K562 (cell line): Measurements from ENCODE around the gene LASP1. TPM values are rescaled to one million over a fixed set of nuclear protein-coding genes. Genes with fewer than 3 reads are reported as not detected.

Source experiments
- CHD2 ChIP-seq: IDR thresholded peaks from 2 replicates; pipeline ENCODE4 v1.6.1; 2011; ENCODE audit warnings: low read depth, low read length
- KLF10 ChIP-seq: fragments of 250-450 bp; sonication (Bioruptor Pico); IDR thresholded peaks from 2 replicates; pipeline ENCODE4 v1.6.1; 2021; ENCODE audit warnings: matching md5 sums
- SMARCC2 ChIP-seq: fragments of 450-650 bp; IDR thresholded peaks from 2 replicates; pipeline ENCODE4 v1.6.1; 2017; ENCODE audit warnings: antibody characterized with exemption, moderate library complexity, mild to moderate bottlenecking, low read depth
- WHSC1 ChIP-seq: IDR thresholded peaks from one replicate; pipeline ENCODE4 v1.6.1; 2012; ENCODE audit warnings: low read length, control low read depth, inconsistent platforms
- ZNF431 ChIP-seq: sonication (generic); formaldehyde crosslinking; IDR thresholded peaks from 2 replicates; pipeline ENCODE4 v1.8.0; 2022; ENCODE audit warnings: mild to moderate bottlenecking, missing genetic modification reagents
- polyA plus RNA-seq, 8 experiments: library from polyadenylated mRNA; depleted of rRNA in 4 of 8; stranded (reverse) in 5 of 8; unstranded in 3 of 8; fragments of >200 nt; fragmentation: Nextera tagmentation in 2 of 8; fragmentation: Illumina TruSeq in 1 of 8; extraction: Ambion mirVana in 2 of 8; extraction: Trizol in 1 of 8; gene quantifications; 2 replicates each; pipeline versions ENCODE4 v1.2.1 to v1.2.3, GENCODE V29; 2011 to 2014; ENCODE audit warnings: inconsistent platforms in 1 of 8, missing spikeins in 1 of 8
- total RNA-seq, 7 experiments: library from RNA; depleted of rRNA in 6 of 7; stranded (reverse); fragments of >200 nt in 6 of 7; fragmentation: Illumina TruSeq in 2 of 7; extraction: Trizol in 2 of 7; gene quantifications; 2 replicates each; pipeline versions ENCODE4 v1.2.1 to v1.2.3, GENCODE V29; 2011 to 2021; ENCODE audit warnings: low replicate concordance in 1 of 7
- TF ChIP-seq, protein P1 (sequence below): fragments of 450-650 bp; IDR thresholded peaks from 2 replicates; pipeline ENCODE4 v1.6.1; 2016; ENCODE audit warnings: mild to moderate bottlenecking, moderate library complexity
- TF ChIP-seq, protein P2 (sequence below): sonication (generic); IDR thresholded peaks from 2 replicates; pipeline ENCODE4 v1.6.1; 2016
- TF ChIP-seq, protein P3 (sequence below), 2 experiments: IDR thresholded peaks in 1 of 2; conservative IDR thresholded peaks in 1 of 2; 2 replicates each; pipeline ENCODE4 v1.6.1; 2016; ENCODE audit warnings: low read depth in 2 of 2, mild to moderate bottlenecking in 1 of 2, missing compliant biosample characterization in 1 of 2, missing genetic modification characterization in 1 of 2, moderate library complexity in 1 of 2
- TF ChIP-seq, protein P4 (sequence below): sonication (generic); formaldehyde crosslinking; IDR thresholded peaks from 2 replicates; pipeline ENCODE4 v1.8.1; 2023; ENCODE audit warnings: mild to moderate bottlenecking, missing genetic modification reagents

Gene LASP1
- total and polyA plus RNA-seq, 9 of the 15 experiments (the other 6 are each of a cell fraction or from before 2014, with no cell fraction given): 23.0 to 125 (median 55.3) TPM

GRCh38 chr17:38871247-38872015 lies 1.6 kb downstream of the LASP1 start (continued):
- TF ChIP-seq, protein P1, sequence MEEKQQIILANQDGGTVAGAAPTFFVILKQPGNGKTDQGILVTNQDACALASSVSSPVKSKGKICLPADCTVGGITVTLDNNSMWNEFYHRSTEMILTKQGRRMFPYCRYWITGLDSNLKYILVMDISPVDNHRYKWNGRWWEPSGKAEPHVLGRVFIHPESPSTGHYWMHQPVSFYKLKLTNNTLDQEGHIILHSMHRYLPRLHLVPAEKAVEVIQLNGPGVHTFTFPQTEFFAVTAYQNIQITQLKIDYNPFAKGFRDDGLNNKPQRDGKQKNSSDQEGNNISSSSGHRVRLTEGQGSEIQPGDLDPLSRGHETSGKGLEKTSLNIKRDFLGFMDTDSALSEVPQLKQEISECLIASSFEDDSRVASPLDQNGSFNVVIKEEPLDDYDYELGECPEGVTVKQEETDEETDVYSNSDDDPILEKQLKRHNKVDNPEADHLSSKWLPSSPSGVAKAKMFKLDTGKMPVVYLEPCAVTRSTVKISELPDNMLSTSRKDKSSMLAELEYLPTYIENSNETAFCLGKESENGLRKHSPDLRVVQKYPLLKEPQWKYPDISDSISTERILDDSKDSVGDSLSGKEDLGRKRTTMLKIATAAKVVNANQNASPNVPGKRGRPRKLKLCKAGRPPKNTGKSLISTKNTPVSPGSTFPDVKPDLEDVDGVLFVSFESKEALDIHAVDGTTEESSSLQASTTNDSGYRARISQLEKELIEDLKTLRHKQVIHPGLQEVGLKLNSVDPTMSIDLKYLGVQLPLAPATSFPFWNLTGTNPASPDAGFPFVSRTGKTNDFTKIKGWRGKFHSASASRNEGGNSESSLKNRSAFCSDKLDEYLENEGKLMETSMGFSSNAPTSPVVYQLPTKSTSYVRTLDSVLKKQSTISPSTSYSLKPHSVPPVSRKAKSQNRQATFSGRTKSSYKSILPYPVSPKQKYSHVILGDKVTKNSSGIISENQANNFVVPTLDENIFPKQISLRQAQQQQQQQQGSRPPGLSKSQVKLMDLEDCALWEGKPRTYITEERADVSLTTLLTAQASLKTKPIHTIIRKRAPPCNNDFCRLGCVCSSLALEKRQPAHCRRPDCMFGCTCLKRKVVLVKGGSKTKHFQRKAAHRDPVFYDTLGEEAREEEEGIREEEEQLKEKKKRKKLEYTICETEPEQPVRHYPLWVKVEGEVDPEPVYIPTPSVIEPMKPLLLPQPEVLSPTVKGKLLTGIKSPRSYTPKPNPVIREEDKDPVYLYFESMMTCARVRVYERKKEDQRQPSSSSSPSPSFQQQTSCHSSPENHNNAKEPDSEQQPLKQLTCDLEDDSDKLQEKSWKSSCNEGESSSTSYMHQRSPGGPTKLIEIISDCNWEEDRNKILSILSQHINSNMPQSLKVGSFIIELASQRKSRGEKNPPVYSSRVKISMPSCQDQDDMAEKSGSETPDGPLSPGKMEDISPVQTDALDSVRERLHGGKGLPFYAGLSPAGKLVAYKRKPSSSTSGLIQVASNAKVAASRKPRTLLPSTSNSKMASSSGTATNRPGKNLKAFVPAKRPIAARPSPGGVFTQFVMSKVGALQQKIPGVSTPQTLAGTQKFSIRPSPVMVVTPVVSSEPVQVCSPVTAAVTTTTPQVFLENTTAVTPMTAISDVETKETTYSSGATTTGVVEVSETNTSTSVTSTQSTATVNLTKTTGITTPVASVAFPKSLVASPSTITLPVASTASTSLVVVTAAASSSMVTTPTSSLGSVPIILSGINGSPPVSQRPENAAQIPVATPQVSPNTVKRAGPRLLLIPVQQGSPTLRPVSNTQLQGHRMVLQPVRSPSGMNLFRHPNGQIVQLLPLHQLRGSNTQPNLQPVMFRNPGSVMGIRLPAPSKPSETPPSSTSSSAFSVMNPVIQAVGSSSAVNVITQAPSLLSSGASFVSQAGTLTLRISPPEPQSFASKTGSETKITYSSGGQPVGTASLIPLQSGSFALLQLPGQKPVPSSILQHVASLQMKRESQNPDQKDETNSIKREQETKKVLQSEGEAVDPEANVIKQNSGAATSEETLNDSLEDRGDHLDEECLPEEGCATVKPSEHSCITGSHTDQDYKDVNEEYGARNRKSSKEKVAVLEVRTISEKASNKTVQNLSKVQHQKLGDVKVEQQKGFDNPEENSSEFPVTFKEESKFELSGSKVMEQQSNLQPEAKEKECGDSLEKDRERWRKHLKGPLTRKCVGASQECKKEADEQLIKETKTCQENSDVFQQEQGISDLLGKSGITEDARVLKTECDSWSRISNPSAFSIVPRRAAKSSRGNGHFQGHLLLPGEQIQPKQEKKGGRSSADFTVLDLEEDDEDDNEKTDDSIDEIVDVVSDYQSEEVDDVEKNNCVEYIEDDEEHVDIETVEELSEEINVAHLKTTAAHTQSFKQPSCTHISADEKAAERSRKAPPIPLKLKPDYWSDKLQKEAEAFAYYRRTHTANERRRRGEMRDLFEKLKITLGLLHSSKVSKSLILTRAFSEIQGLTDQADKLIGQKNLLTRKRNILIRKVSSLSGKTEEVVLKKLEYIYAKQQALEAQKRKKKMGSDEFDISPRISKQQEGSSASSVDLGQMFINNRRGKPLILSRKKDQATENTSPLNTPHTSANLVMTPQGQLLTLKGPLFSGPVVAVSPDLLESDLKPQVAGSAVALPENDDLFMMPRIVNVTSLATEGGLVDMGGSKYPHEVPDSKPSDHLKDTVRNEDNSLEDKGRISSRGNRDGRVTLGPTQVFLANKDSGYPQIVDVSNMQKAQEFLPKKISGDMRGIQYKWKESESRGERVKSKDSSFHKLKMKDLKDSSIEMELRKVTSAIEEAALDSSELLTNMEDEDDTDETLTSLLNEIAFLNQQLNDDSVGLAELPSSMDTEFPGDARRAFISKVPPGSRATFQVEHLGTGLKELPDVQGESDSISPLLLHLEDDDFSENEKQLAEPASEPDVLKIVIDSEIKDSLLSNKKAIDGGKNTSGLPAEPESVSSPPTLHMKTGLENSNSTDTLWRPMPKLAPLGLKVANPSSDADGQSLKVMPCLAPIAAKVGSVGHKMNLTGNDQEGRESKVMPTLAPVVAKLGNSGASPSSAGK: no peak
- no peak for TF ChIP-seq KLF10 (CRISPR knock-in tag)
- TF ChIP-seq ZNF431: no peak
- TF ChIP-seq, protein P2, sequence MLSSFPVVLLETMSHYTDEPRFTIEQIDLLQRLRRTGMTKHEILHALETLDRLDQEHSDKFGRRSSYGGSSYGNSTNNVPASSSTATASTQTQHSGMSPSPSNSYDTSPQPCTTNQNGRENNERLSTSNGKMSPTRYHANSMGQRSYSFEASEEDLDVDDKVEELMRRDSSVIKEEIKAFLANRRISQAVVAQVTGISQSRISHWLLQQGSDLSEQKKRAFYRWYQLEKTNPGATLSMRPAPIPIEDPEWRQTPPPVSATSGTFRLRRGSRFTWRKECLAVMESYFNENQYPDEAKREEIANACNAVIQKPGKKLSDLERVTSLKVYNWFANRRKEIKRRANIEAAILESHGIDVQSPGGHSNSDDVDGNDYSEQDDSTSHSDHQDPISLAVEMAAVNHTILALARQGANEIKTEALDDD: peak; percentile 28; the same call in 1 of the 2 replicates
- 0 out of 2 replicates have a peak, but pooled peaks have one; percentile 61 for TF ChIP-seq SMARCC2
- peak; percentile 66 for TF ChIP-seq CHD2
- TF ChIP-seq, protein P3, sequence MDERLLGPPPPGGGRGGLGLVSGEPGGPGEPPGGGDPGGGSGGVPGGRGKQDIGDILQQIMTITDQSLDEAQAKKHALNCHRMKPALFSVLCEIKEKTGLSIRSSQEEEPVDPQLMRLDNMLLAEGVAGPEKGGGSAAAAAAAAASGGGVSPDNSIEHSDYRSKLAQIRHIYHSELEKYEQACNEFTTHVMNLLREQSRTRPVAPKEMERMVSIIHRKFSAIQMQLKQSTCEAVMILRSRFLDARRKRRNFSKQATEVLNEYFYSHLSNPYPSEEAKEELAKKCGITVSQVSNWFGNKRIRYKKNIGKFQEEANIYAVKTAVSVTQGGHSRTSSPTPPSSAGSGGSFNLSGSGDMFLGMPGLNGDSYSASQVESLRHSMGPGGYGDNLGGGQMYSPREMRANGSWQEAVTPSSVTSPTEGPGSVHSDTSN (CRISPR knock-in tag; IDR thresholded peaks at IDR 0.05; ENCODE audit: low read depth): no peak
- TF ChIP-seq, protein P3 (tag; conservative IDR thresholded peaks at IDR 0.05; ENCODE audit: low read depth): no peak
- TF ChIP-seq WHSC1: no peak
- TF ChIP-seq, protein P4, sequence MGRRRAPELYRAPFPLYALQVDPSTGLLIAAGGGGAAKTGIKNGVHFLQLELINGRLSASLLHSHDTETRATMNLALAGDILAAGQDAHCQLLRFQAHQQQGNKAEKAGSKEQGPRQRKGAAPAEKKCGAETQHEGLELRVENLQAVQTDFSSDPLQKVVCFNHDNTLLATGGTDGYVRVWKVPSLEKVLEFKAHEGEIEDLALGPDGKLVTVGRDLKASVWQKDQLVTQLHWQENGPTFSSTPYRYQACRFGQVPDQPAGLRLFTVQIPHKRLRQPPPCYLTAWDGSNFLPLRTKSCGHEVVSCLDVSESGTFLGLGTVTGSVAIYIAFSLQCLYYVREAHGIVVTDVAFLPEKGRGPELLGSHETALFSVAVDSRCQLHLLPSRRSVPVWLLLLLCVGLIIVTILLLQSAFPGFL: no peak
